ENCODE data around the gene FAM187B. TPM values are rescaled to one million over a fixed set of nuclear protein-coding genes. Genes with fewer than 3 reads are reported as not detected.

FAM187B gene
- total and polyA plus RNA-seq, 2 donors: not detected

DNA sequence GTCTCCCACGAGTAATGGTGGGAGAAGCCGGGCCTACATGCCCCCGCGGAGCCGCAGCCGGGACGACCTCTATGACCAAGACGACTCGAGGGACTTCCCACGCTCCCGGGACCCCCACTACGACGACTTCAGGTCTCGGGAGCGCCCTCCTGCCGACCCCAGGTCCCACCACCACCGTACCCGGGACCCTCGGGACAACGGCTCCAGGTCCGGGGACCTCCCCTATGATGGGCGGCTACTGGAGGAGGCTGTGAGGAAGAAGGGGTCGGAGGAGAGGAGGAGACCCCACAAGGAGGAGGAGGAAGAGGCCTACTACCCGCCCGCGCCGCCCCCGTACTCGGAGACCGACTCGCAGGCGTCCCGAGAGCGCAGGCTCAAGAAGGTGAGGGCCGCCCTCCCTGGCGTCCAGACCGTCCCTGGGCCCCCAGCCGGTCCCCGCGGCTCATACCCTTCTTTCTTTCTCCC lies 38.8 kb upstream of the FAM187B start:
- Histone ChIP-seq H3K4me3 (ENCODE audit: low read depth, low read length) (peak overlapping the region; percentile 88), H3K36me3 (ENCODE audit: insufficient read depth) (peaks cover 2% of the 10 kb centered on the region), H3K4me1 (ENCODE audit: insufficient read depth) (no peaks in the 10 kb centered on the region), H3K27ac (ENCODE audit: low read depth) (peak overlapping the region; percentile 94)
- peak; percentile 10 for DNase-seq (ENCODE audit: extremely low spot score)
- WGBS: 2% methylated on average over 40 of the region's 40 CpGs

DNA sequence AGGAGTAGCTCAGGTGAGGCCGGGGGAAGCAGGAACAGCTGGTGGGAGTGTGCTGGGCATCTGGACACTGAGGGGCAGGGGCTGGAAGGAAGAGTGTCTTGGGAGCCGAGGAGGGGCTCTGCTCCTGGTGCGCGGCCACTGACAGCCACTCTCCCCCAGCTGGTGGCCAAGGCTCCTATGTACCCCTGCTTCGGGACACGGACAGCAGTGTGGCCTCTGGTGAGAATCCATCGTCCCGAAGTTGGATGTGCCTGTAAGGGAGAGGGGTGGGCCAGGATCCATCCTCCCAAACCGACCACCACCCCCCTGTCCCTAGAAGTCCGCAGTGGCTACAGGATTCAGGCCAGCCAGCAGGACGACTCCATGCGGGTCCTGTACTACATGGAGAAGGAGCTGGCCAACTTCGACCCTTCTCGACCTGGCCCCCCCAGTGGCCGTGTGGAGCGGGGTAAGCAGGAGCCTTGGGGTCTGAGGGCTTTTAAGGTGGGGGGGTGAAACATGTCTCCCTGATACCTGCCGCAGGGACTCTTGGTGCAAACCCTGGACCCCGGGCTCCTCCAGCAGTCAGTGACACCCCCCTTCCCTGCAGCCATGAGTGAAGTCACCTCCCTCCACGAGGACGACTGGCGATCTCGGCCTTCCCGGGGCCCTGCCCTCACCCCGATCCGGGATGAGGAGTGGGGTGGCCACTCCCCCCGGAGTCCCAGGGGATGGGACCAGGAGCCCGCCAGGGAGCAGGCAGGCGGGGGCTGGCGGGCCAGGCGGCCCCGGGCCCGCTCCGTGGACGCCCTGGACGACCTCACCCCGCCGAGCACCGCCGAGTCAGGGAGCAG lies 38.2 kb upstream of the FAM187B start:
- Histone ChIP-seq H3K36me3 (ENCODE audit: insufficient read depth) (peaks cover 2% of the 10 kb centered on the region), H3K4me1 (ENCODE audit: insufficient read depth) (no peaks in the 10 kb centered on the region), H3K27ac (ENCODE audit: low read depth) (peak overlapping the region; percentile 94), H3K4me3 (ENCODE audit: low read depth, low read length) (peak overlapping the region; percentile 88)
- WGBS: 35% methylated on average over 39 of the region's 39 CpGs
- DNase-seq (ENCODE audit: extremely low spot score): no peak

DNA sequence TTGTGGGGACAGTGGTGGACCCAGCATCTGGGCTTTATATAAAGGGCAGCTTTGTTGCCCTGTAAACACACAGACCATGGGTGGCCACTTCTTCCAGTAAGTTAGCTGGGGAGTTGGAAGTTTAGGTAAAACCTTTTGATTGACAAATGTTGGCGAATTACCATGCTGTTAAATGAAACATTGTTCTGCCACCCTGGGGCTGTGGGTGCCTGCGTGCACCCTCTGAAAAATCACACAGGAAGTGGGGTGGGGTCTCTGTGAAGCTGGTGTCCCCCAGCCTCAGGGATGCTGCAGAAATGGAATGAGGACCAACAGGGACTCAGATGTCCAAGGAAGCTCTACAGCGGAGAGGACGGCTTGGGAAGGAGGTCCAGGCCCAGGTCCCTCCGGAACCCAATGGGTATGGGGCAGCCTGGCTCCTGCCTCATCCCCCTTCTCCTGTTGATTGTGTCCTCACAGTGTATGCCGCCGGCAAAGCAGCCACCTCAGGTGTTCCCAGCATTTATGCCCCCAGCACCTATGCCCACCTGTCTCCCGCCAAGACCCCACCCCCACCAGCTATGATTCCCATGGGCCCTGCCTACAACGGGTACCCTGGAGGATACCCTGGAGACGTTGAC lies 37.5 kb upstream of the FAM187B start:
- Histone ChIP-seq H3K27ac (ENCODE audit: low read depth) (peak overlapping the region; percentile 12), H3K4me1 (ENCODE audit: insufficient read depth) (no peaks in the 10 kb centered on the region), H3K4me3 (ENCODE audit: low read depth, low read length) (no peak overlapping the region), H3K36me3 (ENCODE audit: insufficient read depth) (peaks cover under 1% of the 10 kb centered on the region)
- 88% methylated on average over 10 of the region's 10 CpGs for WGBS
- no peak for DNase-seq (ENCODE audit: extremely low spot score)

DNA sequence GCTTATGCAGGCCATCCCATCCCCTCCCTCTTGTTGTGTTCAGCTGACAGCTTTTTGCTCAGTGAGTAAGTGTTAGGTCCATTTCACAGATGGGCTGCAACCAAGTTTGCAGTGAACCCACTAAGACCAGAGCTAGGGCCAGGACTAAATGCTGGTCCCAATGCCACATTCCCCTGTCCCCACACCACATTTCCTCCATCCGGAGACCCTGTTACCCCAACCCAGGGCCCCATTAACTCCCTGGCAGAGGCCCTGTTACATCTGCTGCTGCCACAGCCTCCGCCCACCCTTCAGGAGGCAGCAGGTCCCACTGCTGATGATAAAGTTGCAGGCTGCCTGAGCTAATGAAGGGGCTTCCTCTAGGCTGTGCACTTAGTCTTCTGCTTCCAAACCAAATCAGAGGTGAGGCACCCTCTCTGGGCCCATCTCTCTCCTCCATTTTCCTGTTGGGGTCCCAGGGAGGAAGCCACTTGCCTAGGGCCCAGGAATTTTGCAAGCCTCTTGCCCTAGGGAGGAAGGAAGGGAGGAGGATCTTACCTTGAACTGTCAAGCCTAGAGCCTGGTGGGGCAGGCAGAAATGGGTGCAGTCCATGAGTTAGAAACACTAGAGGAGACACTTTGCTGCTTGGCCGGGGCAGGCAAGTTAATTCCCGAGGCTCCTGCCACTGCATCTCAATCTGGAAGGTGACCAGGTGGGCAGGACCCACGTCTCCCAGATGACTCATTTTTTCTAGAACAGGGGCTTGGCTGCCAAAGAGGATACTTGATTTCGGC lies 36.8 kb upstream of the FAM187B start:
- WGBS: 41% methylated on average over 6 of the region's 6 CpGs
- peak overlapping the region; percentile 12 for H3K27ac ChIP-seq (ENCODE audit: low read depth)
- no peaks in the 10 kb centered on the region for H3K4me1 ChIP-seq (ENCODE audit: insufficient read depth)
- no peaks in the 10 kb centered on the region for H3K36me3 ChIP-seq (ENCODE audit: insufficient read depth)
- no peak for DNase-seq (ENCODE audit: extremely low spot score)
- no peak overlapping the region for H3K4me3 ChIP-seq (ENCODE audit: low read depth, low read length)

DNA sequence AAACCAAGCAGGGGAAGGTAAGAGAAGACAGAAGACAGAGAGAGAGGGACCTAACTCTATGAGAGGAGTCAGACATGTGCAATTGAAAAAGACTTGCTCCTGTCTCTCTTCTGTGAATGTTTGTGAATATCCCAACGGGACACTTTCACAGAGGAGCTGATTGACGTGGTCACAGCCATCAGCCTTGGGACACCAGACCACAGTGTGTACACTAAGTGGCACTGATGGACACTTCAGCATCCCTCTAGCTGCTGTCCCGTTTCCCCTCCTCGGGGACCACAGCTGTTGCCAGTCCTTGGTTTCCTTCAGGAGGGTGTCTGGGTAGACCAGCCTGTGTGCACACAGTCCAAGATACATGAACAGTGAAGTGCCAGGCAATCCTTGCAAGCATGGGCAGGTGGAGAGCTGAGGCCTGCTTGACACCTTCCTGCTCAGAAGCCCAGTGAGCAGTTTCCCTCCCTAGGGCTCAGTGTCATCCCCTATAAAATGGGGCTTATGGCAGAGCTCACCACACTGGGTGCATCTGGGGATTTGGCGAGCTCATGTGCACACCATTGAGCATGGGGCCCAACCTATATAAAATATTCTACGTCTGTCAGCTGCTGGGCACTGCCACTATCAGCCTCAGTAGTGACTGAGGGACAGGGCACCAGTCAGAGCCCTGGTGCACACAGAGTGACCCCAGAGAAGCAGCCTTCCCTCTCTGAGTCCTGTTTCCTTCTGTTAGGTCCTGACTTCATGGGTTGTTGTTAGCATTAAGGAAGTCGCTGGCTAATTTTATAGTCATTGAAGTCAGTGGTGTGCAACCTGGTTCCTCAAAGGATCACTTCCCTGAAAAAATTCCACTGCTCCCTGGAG lies 36.0 kb upstream of the FAM187B start:
- DNase-seq (ENCODE audit: extremely low spot score): no peak
- no peak overlapping the region for H3K4me3 ChIP-seq (ENCODE audit: low read depth, low read length)
- no peaks in the 10 kb centered on the region for H3K4me1 ChIP-seq (ENCODE audit: insufficient read depth)
- H3K27ac ChIP-seq (ENCODE audit: low read depth): no peak overlapping the region
- 65% methylated on average over 7 of the region's 7 CpGs for WGBS
- no peaks in the 10 kb centered on the region for H3K36me3 ChIP-seq (ENCODE audit: insufficient read depth)

DNA sequence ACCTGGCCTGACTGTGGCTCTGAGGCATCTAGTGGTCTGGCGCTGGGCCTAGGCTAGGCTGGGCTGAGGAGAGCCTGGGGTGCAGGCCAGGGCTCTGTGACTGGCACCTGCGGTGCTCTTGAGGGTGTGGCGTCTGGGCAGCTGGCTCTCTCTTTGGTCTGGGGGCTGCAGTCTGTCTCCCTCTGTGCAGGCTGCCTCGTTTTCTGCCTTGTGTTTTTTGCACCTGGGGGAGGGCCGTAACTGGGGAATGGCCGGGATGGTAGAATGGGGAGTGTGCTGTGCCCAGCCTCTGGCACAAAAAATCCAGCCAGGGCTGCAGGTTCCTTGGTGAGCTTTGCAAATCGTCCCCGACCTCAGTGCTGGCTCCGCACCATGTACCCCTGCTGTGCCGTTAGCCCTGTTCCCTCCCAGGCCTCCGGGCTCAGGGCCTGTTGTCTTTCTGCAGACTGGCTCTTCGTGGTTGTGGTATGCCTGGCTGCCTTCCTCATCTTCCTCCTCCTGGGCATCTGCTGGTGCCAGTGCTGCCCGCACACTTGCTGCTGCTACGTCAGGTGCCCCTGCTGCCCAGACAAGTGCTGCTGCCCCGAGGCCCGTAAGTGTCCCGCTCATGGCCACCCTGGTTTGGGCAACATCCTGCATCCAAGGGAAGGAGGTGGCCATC lies 33.7 kb upstream of the FAM187B start:
- Histone ChIP-seq H3K4me3 (ENCODE audit: low read depth, low read length) (no peak overlapping the region), H3K27ac (ENCODE audit: low read depth) (no peak overlapping the region), H3K4me1 (ENCODE audit: insufficient read depth) (no peaks in the 10 kb centered on the region), H3K36me3 (ENCODE audit: insufficient read depth) (no peaks in the 10 kb centered on the region)
- 66% methylated on average over 17 of the region's 17 CpGs for WGBS
- DNase-seq (ENCODE audit: extremely low spot score): no peak

DNA sequence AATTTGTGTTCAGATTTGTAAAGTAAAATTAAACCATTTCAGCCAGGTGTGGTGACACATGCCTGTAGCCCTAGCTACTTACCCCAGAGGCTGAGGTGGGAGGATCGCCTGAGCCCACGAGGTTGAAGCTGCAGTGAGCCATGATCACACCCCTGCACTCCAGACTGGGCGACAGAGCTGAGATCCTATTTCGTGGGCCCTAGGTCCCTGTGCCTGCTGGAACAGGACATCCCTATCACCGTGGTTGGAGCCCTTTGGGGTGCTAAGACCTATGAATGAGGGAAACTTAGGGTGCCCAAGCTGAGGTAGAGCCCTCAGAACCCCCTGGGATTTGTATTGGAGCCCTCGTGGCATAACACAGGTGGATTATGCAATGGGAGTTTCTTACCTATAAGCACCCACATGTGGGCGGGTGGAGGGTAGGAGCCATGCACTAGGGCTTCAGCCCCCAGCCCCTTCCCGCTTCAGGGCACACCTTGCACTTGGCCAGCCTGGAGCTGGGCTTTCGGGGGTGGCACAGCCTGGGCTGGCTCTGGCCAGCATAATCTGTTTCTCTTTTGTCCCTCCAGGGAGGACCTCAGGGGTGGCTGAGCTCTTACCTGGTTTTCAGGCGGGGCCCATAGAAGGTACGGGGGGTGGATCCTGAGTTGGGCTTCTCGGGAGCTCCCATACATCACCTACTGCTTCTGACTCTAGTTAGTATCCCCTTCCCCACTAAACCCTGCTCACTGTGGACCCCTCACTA lies 33.0 kb upstream of the FAM187B start:
- Histone ChIP-seq H3K27ac (ENCODE audit: low read depth) (no peak overlapping the region), H3K36me3 (ENCODE audit: insufficient read depth) (no peaks in the 10 kb centered on the region), H3K4me3 (ENCODE audit: low read depth, low read length) (no peak overlapping the region), H3K4me1 (ENCODE audit: insufficient read depth) (no peaks in the 10 kb centered on the region)
- DNase-seq (ENCODE audit: extremely low spot score): no peak
- WGBS: 75% methylated on average over 12 of the region's 12 CpGs

DNA sequence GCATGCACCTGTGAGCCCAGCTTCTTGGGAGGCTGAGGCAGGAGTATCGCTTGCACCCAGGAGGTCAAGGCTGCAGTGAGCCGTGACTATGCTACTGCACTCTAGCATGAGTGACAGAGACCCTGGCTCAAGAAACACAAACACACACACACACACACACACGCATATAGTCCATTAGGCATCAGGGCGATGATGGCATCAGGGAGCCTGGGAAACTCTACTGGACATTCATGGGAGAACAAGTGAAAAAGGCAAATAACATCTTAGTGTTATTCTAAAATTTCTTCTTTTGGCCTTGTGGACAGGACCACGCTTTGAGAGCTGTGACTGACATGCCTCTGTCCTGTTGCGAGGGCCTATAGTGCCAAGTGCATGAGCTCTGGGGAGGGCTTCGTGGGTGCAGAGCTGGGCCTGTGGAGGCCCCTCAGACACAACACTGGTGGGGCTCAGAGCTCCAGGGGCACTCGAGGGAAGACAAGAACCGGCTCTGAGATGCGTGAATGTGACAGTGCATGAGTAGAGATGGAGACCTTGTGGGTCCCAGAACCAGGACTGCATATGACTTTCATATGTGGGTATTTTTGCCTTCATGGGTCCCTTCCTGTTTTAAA lies 32.3 kb upstream of the FAM187B start:
- Histone ChIP-seq H3K4me1 (ENCODE audit: insufficient read depth) (no peaks in the 10 kb centered on the region), H3K27ac (ENCODE audit: low read depth) (no peak overlapping the region), H3K36me3 (ENCODE audit: insufficient read depth) (no peaks in the 10 kb centered on the region), H3K4me3 (ENCODE audit: low read depth, low read length) (no peak overlapping the region)
- DNase-seq (ENCODE audit: extremely low spot score): no peak
- WGBS: 78% methylated on average over 10 of the region's 10 CpGs

DNA sequence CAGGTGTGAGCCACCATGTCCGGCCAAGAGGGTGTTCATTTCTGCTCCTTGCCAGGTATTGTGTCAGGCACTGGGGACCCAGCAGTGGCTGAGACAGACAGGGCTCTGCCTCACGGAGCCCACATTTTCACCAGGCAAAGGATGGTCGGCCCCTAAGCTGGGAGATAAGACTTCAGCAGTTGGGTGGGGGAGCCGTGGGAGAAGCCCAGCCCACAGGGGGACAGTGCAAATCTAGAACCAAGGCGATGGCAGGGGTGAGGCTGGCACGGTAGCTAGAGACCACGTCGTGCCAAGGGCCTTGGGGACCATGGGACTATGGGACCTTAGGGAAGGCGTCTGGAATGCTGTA lies 28.5 kb upstream of the FAM187B start:
- Histone ChIP-seq H3K4me3 (ENCODE audit: low read depth, low read length) (no peak overlapping the region), H3K36me3 (ENCODE audit: insufficient read depth) (no peaks in the 10 kb centered on the region), H3K27ac (ENCODE audit: low read depth) (no peak overlapping the region), H3K4me1 (ENCODE audit: insufficient read depth) (no peaks in the 10 kb centered on the region)
- 72% methylated on average over 9 of the region's 9 CpGs for WGBS
- DNase-seq (ENCODE audit: extremely low spot score): no peak

DNA sequence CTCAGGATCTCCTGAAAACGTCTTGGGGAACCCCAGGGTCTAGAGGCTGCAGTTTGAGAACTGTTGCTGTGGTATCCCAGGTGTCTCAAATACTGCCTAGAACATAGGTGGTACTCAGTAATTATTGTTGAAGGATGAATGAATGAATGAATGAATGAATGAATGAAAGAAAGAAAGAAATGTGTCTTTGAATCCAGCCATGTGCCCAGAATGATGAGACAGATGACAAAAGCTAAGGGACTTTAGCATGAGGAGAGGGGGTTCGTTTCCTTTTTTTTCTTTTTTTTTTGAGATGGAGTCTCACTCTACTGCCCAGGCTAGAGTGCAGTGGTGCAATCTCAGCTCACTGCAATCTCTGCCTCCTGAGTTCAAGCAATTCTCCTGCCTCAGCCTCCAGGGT lies 28.0 kb upstream of the FAM187B start:
- H3K4me3 ChIP-seq (ENCODE audit: low read depth, low read length): no peak overlapping the region
- DNase-seq (ENCODE audit: extremely low spot score): no peak
- no peaks in the 10 kb centered on the region for H3K36me3 ChIP-seq (ENCODE audit: insufficient read depth)
- H3K4me1 ChIP-seq (ENCODE audit: insufficient read depth): no peaks in the 10 kb centered on the region
- 39% methylated on average over 2 of the region's 2 CpGs for WGBS
- no peak overlapping the region for H3K27ac ChIP-seq (ENCODE audit: low read depth)

DNA sequence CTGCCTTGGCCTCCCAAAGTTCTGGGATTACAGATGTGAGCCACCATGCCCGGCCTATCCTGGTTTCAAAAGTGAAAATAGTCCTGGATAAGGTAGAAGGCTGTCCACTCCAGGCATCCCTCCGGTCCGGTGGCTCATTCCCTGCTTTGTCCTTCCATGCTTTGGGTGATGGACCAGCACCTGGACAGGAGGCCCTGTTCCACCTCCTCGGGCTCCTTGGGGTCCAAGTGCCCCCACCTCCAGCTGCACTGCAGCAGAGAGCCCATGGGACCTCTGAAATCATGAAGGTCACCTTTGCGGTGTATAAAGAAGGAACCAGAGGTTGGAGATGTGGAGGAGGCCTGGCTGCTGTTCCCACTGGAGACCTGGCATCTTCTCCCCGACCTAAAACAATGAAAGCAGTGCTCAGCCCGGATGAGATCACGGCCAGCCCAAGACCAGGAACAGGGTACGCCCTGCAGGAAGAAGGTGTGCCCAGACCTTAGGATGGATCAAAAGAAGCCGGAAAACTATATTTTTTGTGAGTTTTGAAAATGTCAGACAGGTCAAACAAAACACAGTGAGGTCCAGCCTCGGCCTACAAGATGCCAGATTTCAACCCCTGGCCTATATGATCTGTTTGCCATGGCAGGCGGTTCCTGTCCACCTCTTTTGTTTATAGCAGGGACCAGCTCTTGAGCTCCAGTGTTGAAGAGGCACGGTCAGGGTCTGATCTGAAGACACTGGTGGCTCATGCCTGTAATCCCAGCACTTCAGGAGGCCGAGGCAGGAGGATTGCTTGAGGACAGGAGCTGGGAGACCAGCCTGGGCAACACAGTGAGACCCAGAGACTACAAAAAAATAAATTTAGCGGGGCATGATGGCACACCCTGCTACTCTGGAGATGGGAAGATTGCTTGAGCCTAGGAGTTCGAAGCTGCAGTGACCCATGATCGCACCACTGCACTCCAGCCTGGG lies 26.1 kb upstream of the FAM187B start:
- DNase-seq (ENCODE audit: extremely low spot score): no peak
- H3K36me3 ChIP-seq (ENCODE audit: insufficient read depth): no peaks in the 10 kb centered on the region
- no peaks in the 10 kb centered on the region for H3K4me1 ChIP-seq (ENCODE audit: insufficient read depth)
- no peak overlapping the region for H3K27ac ChIP-seq (ENCODE audit: low read depth)
- H3K4me3 ChIP-seq (ENCODE audit: low read depth, low read length): no peak overlapping the region
- WGBS: 86% methylated on average over 17 of the region's 17 CpGs
